Measurements from ENCODE around the gene PDE5A. TPM values are rescaled to one million over a fixed set of nuclear protein-coding genes. Genes with fewer than 3 reads are reported as not detected.

PDE5A gene
- total RNA-seq (29.4 TPM), polyA plus RNA-seq (ENCODE audit: insufficient read depth, low read depth, low replicate concordance) (3.9 TPM)
- long read RNA-seq, donor 1, partial matches to known transcripts, result 5 of 5 reads
- long read RNA-seq, donor 1, other reads (novel, unspliced or antisense), result 0 of 5 reads
- long read RNA-seq, donor 2, partial matches to known transcripts, result 6 of 7 reads
- long read RNA-seq, donor 2, other reads (novel, unspliced or antisense), result 0 of 7 reads
- long read RNA-seq, donor 3, partial matches to known transcripts, result 9 of 10 reads
- long read RNA-seq, donor 3, other reads (novel, unspliced or antisense), result 0 of 10 reads
- long read RNA-seq, donor 4, result 0 reads
- long read RNA-seq, donor 5, full-length matches to known transcripts, result 1 of 1 reads
- long read RNA-seq, donor 5, partial matches to known transcripts, result 0 of 1 reads
- long read RNA-seq, donor 5, other reads (novel, unspliced or antisense), result 0 of 1 reads
- long read RNA-seq, donor 6, result 0 reads
- long read RNA-seq, donor 7, full-length matches to known transcripts, result 2 of 16 reads
- long read RNA-seq, donor 7, partial matches to known transcripts, result 5 of 16 reads
- long read RNA-seq, donor 7, other reads (novel, unspliced or antisense), result 9 of 16 reads
- long read RNA-seq, donor 8, partial matches to known transcripts, result 7 of 7 reads
- long read RNA-seq, donor 8, other reads (novel, unspliced or antisense), result 0 of 7 reads
- long read RNA-seq, donor 9, result 0 reads
- long read RNA-seq, donor 10, partial matches to known transcripts, result 0 of 1 reads
- long read RNA-seq, donor 10, other reads (novel, unspliced or antisense), result 0 of 1 reads

DNA sequence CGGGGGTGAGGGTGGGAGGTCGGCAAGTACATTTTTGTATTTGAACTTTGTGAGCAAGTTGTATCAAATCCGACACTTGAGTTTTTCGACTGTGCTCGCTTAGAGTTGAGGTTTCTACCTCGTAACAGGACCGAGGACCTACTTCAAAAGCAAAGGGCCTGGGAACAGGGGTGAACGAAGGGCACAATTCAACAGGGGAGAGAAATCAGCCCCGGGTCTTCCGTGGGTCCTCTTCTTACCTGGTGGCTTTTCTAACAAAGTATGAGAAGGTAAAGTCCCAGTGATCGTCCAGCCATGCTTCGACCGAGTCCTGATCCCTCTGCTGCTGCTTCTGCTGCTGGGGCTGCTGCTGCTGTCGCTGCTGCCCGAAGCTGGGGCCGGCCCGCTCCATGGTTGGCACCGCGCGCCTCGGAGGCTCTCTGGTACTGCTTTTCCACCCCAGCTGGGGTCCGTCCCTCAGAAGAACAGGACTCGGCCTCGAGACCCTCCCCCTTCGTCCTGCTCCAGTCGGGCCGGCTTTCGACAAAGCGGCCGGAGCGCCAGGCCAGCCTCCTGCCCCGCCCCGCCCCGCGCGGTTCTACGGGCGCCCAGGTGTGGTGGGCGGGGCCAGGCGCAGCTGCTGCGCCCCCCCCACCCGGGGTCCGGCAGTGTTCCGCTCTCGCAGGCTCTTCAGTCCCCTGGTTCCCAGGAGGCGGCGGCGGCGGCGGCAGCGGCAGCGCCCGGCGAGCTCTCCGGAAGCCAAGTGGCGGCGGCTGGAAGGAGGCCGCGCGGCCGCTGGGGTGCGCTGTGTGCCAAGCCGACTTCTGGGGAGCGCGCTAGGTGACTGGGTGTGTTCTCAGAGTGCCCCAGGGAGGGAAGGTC lies at the start of gene PDE5A:
Gene PDE5A (minus strand): TSS at position 524 of the 861 bp plus-strand sequence. CDS start 133 bp downstream, at position 391.
- FAIRE-seq (no peak), DNase-seq (peak; percentile 94 to 96 (median 95))
- H3K9me3 ChIP-seq (ENCODE audit: control insufficient read depth in 2 of 3, insufficient read depth in 1 of 3, low read length in 3 of 3), result no peaks in the 10 kb centered on the region
- H3K9ac ChIP-seq (ENCODE audit: low read length in 3 of 3), result peak within 1 kb of the TSS; percentile 70 to 75 (median 74)
- H3K4me3 ChIP-seq (ENCODE audit: low read length in 3 of 3), result peak within 1 kb of the TSS; percentile 80 to 87 (median 86)
- H3K4me1 ChIP-seq (ENCODE audit: control insufficient read depth in 2 of 3, insufficient read depth in 2 of 3, low read depth in 1 of 3, low read length in 3 of 3), result peaks cover 0 to 5% (median 0%) of the 10 kb centered on the region in 3 donors
- TF ChIP-seq, protein P1, sequence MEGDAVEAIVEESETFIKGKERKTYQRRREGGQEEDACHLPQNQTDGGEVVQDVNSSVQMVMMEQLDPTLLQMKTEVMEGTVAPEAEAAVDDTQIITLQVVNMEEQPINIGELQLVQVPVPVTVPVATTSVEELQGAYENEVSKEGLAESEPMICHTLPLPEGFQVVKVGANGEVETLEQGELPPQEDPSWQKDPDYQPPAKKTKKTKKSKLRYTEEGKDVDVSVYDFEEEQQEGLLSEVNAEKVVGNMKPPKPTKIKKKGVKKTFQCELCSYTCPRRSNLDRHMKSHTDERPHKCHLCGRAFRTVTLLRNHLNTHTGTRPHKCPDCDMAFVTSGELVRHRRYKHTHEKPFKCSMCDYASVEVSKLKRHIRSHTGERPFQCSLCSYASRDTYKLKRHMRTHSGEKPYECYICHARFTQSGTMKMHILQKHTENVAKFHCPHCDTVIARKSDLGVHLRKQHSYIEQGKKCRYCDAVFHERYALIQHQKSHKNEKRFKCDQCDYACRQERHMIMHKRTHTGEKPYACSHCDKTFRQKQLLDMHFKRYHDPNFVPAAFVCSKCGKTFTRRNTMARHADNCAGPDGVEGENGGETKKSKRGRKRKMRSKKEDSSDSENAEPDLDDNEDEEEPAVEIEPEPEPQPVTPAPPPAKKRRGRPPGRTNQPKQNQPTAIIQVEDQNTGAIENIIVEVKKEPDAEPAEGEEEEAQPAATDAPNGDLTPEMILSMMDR (IDR thresholded peaks at IDR 0.05; ENCODE audit: borderline replicate concordance, extremely low read depth, insufficient read depth), result peak; percentile 82
- H3K27me3 ChIP-seq (ENCODE audit: control insufficient read depth, insufficient read depth, low read length), result no peaks in the 10 kb centered on the region
- intact Hi-C loops (cut with DNase I), result loop anchor here (5.0 to 10.0 kb wide), 2 partner anchors 314 to 424 kb away; no protein-coding TSS in a partner anchor
- H3K36me3 ChIP-seq (ENCODE audit: control insufficient read depth in 2 of 3, insufficient read depth in 3 of 3, low read length in 3 of 3), result no peaks in the 10 kb centered on the region
- H3K27ac ChIP-seq (ENCODE audit: low read depth in 2 of 2, low read length in 2 of 2), result peak within 1 kb of the TSS; percentile 74 to 81

DNA sequence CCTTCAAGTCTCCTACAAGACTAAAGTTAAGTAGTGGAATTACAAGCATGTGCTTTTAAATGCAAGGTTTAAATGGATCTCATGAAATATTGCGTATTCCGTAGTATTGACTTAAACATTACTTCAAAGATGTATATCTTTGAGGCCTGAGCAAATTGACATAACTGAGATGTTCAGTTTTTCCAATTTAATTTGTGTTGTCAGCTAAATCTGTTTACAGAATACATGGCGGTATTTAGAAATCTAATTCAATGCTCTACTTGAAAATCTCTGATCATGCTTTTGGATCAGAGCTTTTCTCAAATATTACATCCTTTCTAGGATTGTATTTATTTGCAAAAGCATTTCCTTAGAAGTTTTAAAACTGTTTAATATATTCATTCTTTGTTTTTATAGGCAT lies 47.5 kb upstream of the PDE5A start:
- no peak overlapping the region for H3K9ac ChIP-seq (ENCODE audit: low read length in 3 of 3)
- no peaks in the 10 kb centered on the region for H3K27me3 ChIP-seq (ENCODE audit: control insufficient read depth, insufficient read depth, low read length)
- H3K4me1 ChIP-seq (ENCODE audit: control insufficient read depth in 2 of 3, insufficient read depth in 2 of 3, low read depth in 1 of 3, low read length in 3 of 3), result peaks cover 0 to 4% (median 3%) of the 10 kb centered on the region in 3 donors
- H3K27ac ChIP-seq (ENCODE audit: low read depth in 2 of 2, low read length in 2 of 2), result no peak overlapping the region
- TF ChIP-seq, protein P1 (IDR thresholded peaks at IDR 0.05; ENCODE audit: borderline replicate concordance, extremely low read depth, insufficient read depth), result no peak
- H3K4me3 ChIP-seq (ENCODE audit: low read length in 3 of 3), result no peak overlapping the region
- no peaks in the 10 kb centered on the region for H3K36me3 ChIP-seq (ENCODE audit: control insufficient read depth in 2 of 3, insufficient read depth in 3 of 3, low read length in 3 of 3)
- intact Hi-C loops (cut with DNase I), result no loop called here
- H3K9me3 ChIP-seq (ENCODE audit: control insufficient read depth in 2 of 3, insufficient read depth in 1 of 3, low read length in 3 of 3), result no peaks in the 10 kb centered on the region
- FAIRE-seq (no peak), DNase-seq (no peak)

DNA sequence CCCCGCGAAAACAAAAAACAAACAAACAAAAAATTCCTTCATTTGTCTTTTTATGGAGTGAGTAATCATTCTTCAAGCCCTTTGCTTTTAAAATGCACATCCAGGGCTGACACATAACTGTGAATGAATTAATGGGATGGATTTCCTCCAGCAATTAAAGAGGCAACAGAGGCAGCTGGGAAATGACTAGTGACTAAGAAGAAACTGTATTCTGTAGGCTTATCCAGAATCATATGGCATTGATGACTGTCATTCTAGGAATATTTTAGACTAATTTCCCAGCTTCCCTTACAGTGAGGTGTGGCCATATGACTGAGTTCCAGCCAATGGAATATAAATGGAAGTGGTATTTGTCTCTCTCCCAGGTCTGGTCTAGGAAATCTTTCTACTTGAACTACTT lies 46.8 kb upstream of the PDE5A start:
- H3K27me3 ChIP-seq (ENCODE audit: control insufficient read depth, insufficient read depth, low read length), result no peaks in the 10 kb centered on the region
- DNase-seq (no peak), FAIRE-seq (no peak)
- H3K9ac ChIP-seq (ENCODE audit: low read length in 3 of 3), result no peak overlapping the region
- intact Hi-C loops (cut with DNase I), result no loop called here
- peaks cover 0 to 4% (median 3%) of the 10 kb centered on the region in 3 donors for H3K4me1 ChIP-seq (ENCODE audit: control insufficient read depth in 2 of 3, insufficient read depth in 2 of 3, low read depth in 1 of 3, low read length in 3 of 3)
- H3K27ac ChIP-seq (ENCODE audit: low read depth in 2 of 2, low read length in 2 of 2), result no peak overlapping the region
- no peak overlapping the region for H3K4me3 ChIP-seq (ENCODE audit: low read length in 3 of 3)
- TF ChIP-seq, protein P1 (IDR thresholded peaks at IDR 0.05; ENCODE audit: borderline replicate concordance, extremely low read depth, insufficient read depth), result no peak
- H3K36me3 ChIP-seq (ENCODE audit: control insufficient read depth in 2 of 3, insufficient read depth in 3 of 3, low read length in 3 of 3), result no peaks in the 10 kb centered on the region
- H3K9me3 ChIP-seq (ENCODE audit: control insufficient read depth in 2 of 3, insufficient read depth in 1 of 3, low read length in 3 of 3), result no peaks in the 10 kb centered on the region

Data from kidney (tissue), 22 donors.